Astrocyte (in vitro differentiated cells and primary cell): Measurements from ENCODE around the gene BMF. TPM values are rescaled to one million over a fixed set of nuclear protein-coding genes. Genes with fewer than 3 reads are reported as not detected.

ENCODE experiments used
- DNase-seq: peaks from one replicate; pipeline ENCODE4 v3.0.0-alpha.2; 2010; ENCODE audit warnings: low read depth
- FAIRE-seq: peaks from 2 replicates; lab custom pipeline; 2011; peaks lifted over from hg19 to GRCh38; lab: Jason Lieb, UNC
- H2AFZ ChIP-seq: 2 replicates; pipeline ENCODE4 v1.6.0; 2012; ENCODE audit warnings: low read depth, low read length, inconsistent platforms
- H3K27ac ChIP-seq: 2 replicates; pipeline ENCODE4 v1.5.1; 2011; ENCODE audit warnings: low read depth, low read length, inconsistent platforms
- H3K27me3 ChIP-seq: 2 replicates; pipeline ENCODE4 v1.6.0; 2011; ENCODE audit warnings: low read length, inconsistent platforms; ENCODE audit not compliant: insufficient read depth
- H3K36me3 ChIP-seq: 2 replicates; pipeline ENCODE4 v1.5.1; 2011; ENCODE audit warnings: low read length, inconsistent platforms; ENCODE audit not compliant: insufficient read depth
- H3K4me1 ChIP-seq: 2 replicates; pipeline ENCODE4 v1.5.1; 2011; ENCODE audit warnings: low read length, inconsistent platforms; ENCODE audit not compliant: insufficient read depth
- H3K4me2 ChIP-seq: 2 replicates; pipeline ENCODE4 v1.6.0; 2012; ENCODE audit warnings: low read length, inconsistent platforms
- H3K4me3 ChIP-seq: 2 replicates; pipeline ENCODE4 v1.5.1; 2011; ENCODE audit warnings: low read depth, mild to moderate bottlenecking, low read length, inconsistent platforms; ENCODE audit not compliant: insufficient read depth
- H3K79me2 ChIP-seq: 2 replicates; pipeline ENCODE4 v1.6.0; 2012; ENCODE audit warnings: mild to moderate bottlenecking, low read length, inconsistent platforms; ENCODE audit not compliant: insufficient read depth
- H3K9ac ChIP-seq: 2 replicates; pipeline ENCODE4 v1.6.0; 2012; ENCODE audit warnings: mild to moderate bottlenecking, low read length, inconsistent platforms
- H3K9me3 ChIP-seq: 2 replicates; pipeline ENCODE4 v1.5.1; 2012; ENCODE audit warnings: low read depth, mild to moderate bottlenecking, low read length, inconsistent platforms; ENCODE audit not compliant: insufficient read depth
- H4K20me1 ChIP-seq: 2 replicates; pipeline ENCODE4 v1.6.0; 2012; ENCODE audit warnings: low read length, inconsistent platforms; ENCODE audit not compliant: insufficient read depth
- H3K27ac Mint-ChIP-seq: one replicate; pipeline ENCODE4 v1.8.0; 2021; ENCODE audit warnings: mild to moderate bottlenecking, mixed read lengths; ENCODE audit not compliant: unreplicated experiment
- H3K27me3 Mint-ChIP-seq: one replicate; pipeline ENCODE4 v1.8.0; 2021; ENCODE audit warnings: low read depth, mixed read lengths; ENCODE audit not compliant: unreplicated experiment
- H3K36me3 Mint-ChIP-seq: one replicate; pipeline ENCODE4 v1.8.0; 2021; ENCODE audit warnings: low read depth, mixed read lengths; ENCODE audit not compliant: unreplicated experiment
- H3K4me1 Mint-ChIP-seq: one replicate; pipeline ENCODE4 v1.8.0; 2021; ENCODE audit warnings: low read depth, mixed read lengths; ENCODE audit not compliant: unreplicated experiment
- H3K4me3 Mint-ChIP-seq: one replicate; pipeline ENCODE4 v1.8.0; 2021; ENCODE audit warnings: mild to moderate bottlenecking, moderate library complexity, mixed read lengths; ENCODE audit not compliant: unreplicated experiment
- H3K9me3 Mint-ChIP-seq: one replicate; pipeline ENCODE4 v1.8.0; 2021; ENCODE audit warnings: mild to moderate bottlenecking, mixed read lengths; ENCODE audit not compliant: unreplicated experiment
- CTCF ChIP-seq: IDR thresholded peaks from 2 replicates; pipeline ENCODE4 v1.5.1; 2011; ENCODE audit warnings: low read depth, mild to moderate bottlenecking, inconsistent platforms, low read length, moderate library complexity; ENCODE audit not compliant: insufficient read depth
- EZH2 ChIP-seq: IDR thresholded peaks from 2 replicates; pipeline ENCODE4 v1.6.1; 2012; ENCODE audit warnings: mild to moderate bottlenecking, low read length, inconsistent platforms; ENCODE audit not compliant: insufficient read depth
- total RNA-seq: library from RNA; stranded (reverse); gene quantifications from 2 replicates; pipeline ENCODE4 v1.2.1, GENCODE V29; 2021

BMF gene
- total RNA-seq, 1 donor from 2014 or later = 31.8 TPM

- Mint-ChIP-seq H3K4me1 (peaks cover 24% of the 10 kb centered on the region), H3K9me3 (no peaks in the 10 kb centered on the region), H3K36me3 (peaks cover 2% of the 10 kb centered on the region), H3K4me3 (peak overlapping the region; percentile 28), H3K27ac (peak overlapping the region; percentile 89), H3K27me3 (no peaks in the 10 kb centered on the region)
- Histone ChIP-seq H3K27me3 (no peaks in the 10 kb centered on the region), H3K9ac (peak overlapping the region; percentile 33), H3K79me2 (no peaks in the 10 kb centered on the region), H2AFZ (peak overlapping the region; percentile 11), H3K4me3 (peak overlapping the region; percentile 11), H3K4me1 (peaks cover 27% of the 10 kb centered on the region), H3K4me2 (peak overlapping the region; percentile 58), H3K36me3 (no peaks in the 10 kb centered on the region), H3K9me3 (no peaks in the 10 kb centered on the region), H4K20me1 (no peaks in the 10 kb centered on the region), H3K27ac (peak overlapping the region; percentile 75)
- DNase-seq (peak; percentile 47), FAIRE-seq (peak; percentile 75)
- TF ChIP-seq EZH2 (no peak), CTCF (no peak)
Measured at GRCh38 chr15:40063563-40064011, 45.1 kb downstream of the BMF start.

- H3K4me3 ChIP-seq = no peak overlapping the region
- no peak overlapping the region for H3K9ac ChIP-seq
- FAIRE-seq (no peak), DNase-seq (no peak)
- Mint-ChIP-seq H3K9me3 (no peaks in the 10 kb centered on the region), H3K27ac (peak overlapping the region; percentile 27), H3K36me3 (peaks cover 2% of the 10 kb centered on the region), H3K4me3 (no peak overlapping the region), H3K4me1 (peaks cover 29% of the 10 kb centered on the region), H3K27me3 (no peaks in the 10 kb centered on the region)
- H3K4me2 ChIP-seq = peak overlapping the region; percentile 58
- H3K4me1 ChIP-seq = peaks cover 27% of the 10 kb centered on the region
- H2AFZ ChIP-seq = peak overlapping the region; percentile 11
- H4K20me1 ChIP-seq = no peaks in the 10 kb centered on the region
- H3K27me3 ChIP-seq = no peaks in the 10 kb centered on the region
- no peak for TF ChIP-seq CTCF
- H3K27ac ChIP-seq = peak overlapping the region; percentile 75
- H3K79me2 ChIP-seq = no peaks in the 10 kb centered on the region
- no peaks in the 10 kb centered on the region for H3K9me3 ChIP-seq
- no peaks in the 10 kb centered on the region for H3K36me3 ChIP-seq
Measured at GRCh38 chr15:40062816-40063562, 45.7 kb downstream of the BMF start.
